HEK293 (cell line): ENCODE measurements around the gene RASL10B.

Experiments used
- BCL11A ChIP-seq: fragments of 450-650 bp; formaldehyde crosslinking; IDR thresholded peaks from 2 replicates; pipeline ENCODE4 v1.5.1; 2016; ENCODE audit warnings: low read depth, missing biosample characterization, missing genetic modification characterization
- BCL11B ChIP-seq: fragments of 450-650 bp; formaldehyde crosslinking; IDR thresholded peaks from 2 replicates; pipeline ENCODE4 v1.5.1; 2016; ENCODE audit warnings: low read depth, missing biosample characterization, missing genetic modification characterization
- CTCF ChIP-seq: fragments of 450-650 bp; formaldehyde crosslinking; IDR thresholded peaks from 2 replicates; pipeline ENCODE4 v1.5.1; 2016; ENCODE audit warnings: missing biosample characterization, missing genetic modification characterization
- EGR2 ChIP-seq: fragments of 450-650 bp; formaldehyde crosslinking; IDR thresholded peaks from 2 replicates; pipeline ENCODE4 v1.5.1; 2016; ENCODE audit warnings: low read depth, missing biosample characterization, missing genetic modification characterization
- HOXA7 ChIP-seq: sonication (generic); formaldehyde crosslinking; IDR thresholded peaks from 2 replicates; pipeline ENCODE4 v1.8.1; 2022; ENCODE audit warnings: missing genetic modification reagents, borderline replicate concordance
- KLF8 ChIP-seq: fragments of 450-650 bp; formaldehyde crosslinking; IDR thresholded peaks from 2 replicates; pipeline ENCODE4 v1.5.1; 2016; ENCODE audit warnings: missing biosample characterization, missing genetic modification characterization
- KLF9 ChIP-seq: fragments of 450-650 bp; formaldehyde crosslinking; IDR thresholded peaks from 2 replicates; pipeline ENCODE4 v1.5.1; 2016; ENCODE audit warnings: missing biosample characterization, missing genetic modification characterization, low read depth
- SP2 ChIP-seq: fragments of 450-650 bp; formaldehyde crosslinking; IDR thresholded peaks from 2 replicates; pipeline ENCODE4 v1.5.1; 2016; ENCODE audit warnings: missing biosample characterization, missing genetic modification characterization
- TCF7L2 ChIP-seq: IDR thresholded peaks from 2 replicates; pipeline ENCODE4 v1.6.1; 2011; ENCODE audit warnings: low read depth, mild to moderate bottlenecking, inconsistent platforms, low read length, moderate library complexity, borderline replicate concordance
- ZBTB8A ChIP-seq: fragments of 450-650 bp; formaldehyde crosslinking; IDR thresholded peaks from 2 replicates; pipeline ENCODE4 v1.5.1; 2016; ENCODE audit warnings: missing biosample characterization, missing genetic modification characterization
- ZFP69B ChIP-seq: fragments of 450-650 bp; formaldehyde crosslinking; IDR thresholded peaks from 2 replicates; pipeline ENCODE4 v1.5.1; 2016; ENCODE audit warnings: missing biosample characterization, missing genetic modification characterization
- ZNF133 ChIP-seq: fragments of 450-650 bp; formaldehyde crosslinking; IDR thresholded peaks from 2 replicates; pipeline ENCODE4 v1.5.1; 2016; ENCODE audit warnings: missing biosample characterization, missing genetic modification characterization
- ZNF202 ChIP-seq: fragments of 450-650 bp; formaldehyde crosslinking; IDR thresholded peaks from 2 replicates; pipeline ENCODE4 v1.5.1; 2016; ENCODE audit warnings: missing biosample characterization, missing genetic modification characterization, borderline replicate concordance
- ZNF223 ChIP-seq: fragments of 450-650 bp; formaldehyde crosslinking; IDR thresholded peaks from 2 replicates; pipeline ENCODE4 v1.5.1; 2016; ENCODE audit warnings: missing biosample characterization, missing genetic modification characterization
- ZNF248 ChIP-seq: fragments of 450-650 bp; formaldehyde crosslinking; IDR thresholded peaks from 2 replicates; pipeline ENCODE4 v1.5.1; 2017; ENCODE audit warnings: missing biosample characterization, missing genetic modification characterization
- ZNF394 ChIP-seq: fragments of 450-650 bp; formaldehyde crosslinking; IDR thresholded peaks from 2 replicates; pipeline ENCODE4 v1.5.1; 2016; ENCODE audit warnings: missing biosample characterization, missing genetic modification characterization, mild to moderate bottlenecking, moderate library complexity, borderline replicate concordance
- ZNF404 ChIP-seq: fragments of 450-650 bp; formaldehyde crosslinking; IDR thresholded peaks from 2 replicates; pipeline ENCODE4 v1.5.1; 2017; ENCODE audit warnings: missing biosample characterization, missing genetic modification characterization
- ZNF585B ChIP-seq: fragments of 450-650 bp; formaldehyde crosslinking; IDR thresholded peaks from 2 replicates; pipeline ENCODE4 v1.5.1; 2016; ENCODE audit warnings: missing biosample characterization, missing genetic modification characterization
- ZNF621 ChIP-seq: fragments of 450-650 bp; formaldehyde crosslinking; IDR thresholded peaks from 2 replicates; pipeline ENCODE4 v1.5.1; 2017; ENCODE audit warnings: missing biosample characterization, missing genetic modification characterization
- ZNF624 ChIP-seq: fragments of 450-650 bp; formaldehyde crosslinking; IDR thresholded peaks from 2 replicates; pipeline ENCODE4 v1.5.1; 2017; ENCODE audit warnings: missing biosample characterization, missing genetic modification characterization
- ZNF658 ChIP-seq: fragments of 450-650 bp; formaldehyde crosslinking; IDR thresholded peaks from 2 replicates; pipeline ENCODE4; 2016; ENCODE audit warnings: missing biosample characterization, missing genetic modification characterization
- ZNF660 ChIP-seq: fragments of 450-650 bp; IDR thresholded peaks from 2 replicates; pipeline ENCODE4 v1.5.1; 2018; ENCODE audit warnings: missing biosample characterization, mild to moderate bottlenecking, missing genetic modification characterization
- ZNF670 ChIP-seq: fragments of 450-650 bp; formaldehyde crosslinking; IDR thresholded peaks from 2 replicates; pipeline ENCODE4 v1.5.1; 2016; ENCODE audit warnings: missing biosample characterization, missing genetic modification characterization, low read depth
- ZNF677 ChIP-seq: fragments of 450-650 bp; IDR thresholded peaks from 2 replicates; pipeline ENCODE4 v1.5.0; 2018; ENCODE audit warnings: missing biosample characterization, mild to moderate bottlenecking, missing genetic modification characterization, moderate library complexity
- ZNF704 ChIP-seq: fragments of 450-650 bp; formaldehyde crosslinking; IDR thresholded peaks from 2 replicates; pipeline ENCODE4 v1.5.1; 2016; ENCODE audit warnings: missing biosample characterization, missing genetic modification characterization
- ZNF837 ChIP-seq: fragments of 450-650 bp; formaldehyde crosslinking; IDR thresholded peaks from 2 replicates; pipeline ENCODE4 v1.5.1; 2016; ENCODE audit warnings: missing biosample characterization, missing genetic modification characterization
- TF ChIP-seq, protein P1 (sequence below): fragments of 450-650 bp; formaldehyde crosslinking; IDR thresholded peaks from 2 replicates; pipeline ENCODE4 v1.5.1; 2016; ENCODE audit warnings: missing biosample characterization, missing genetic modification characterization
- TF ChIP-seq, protein P2 (sequence below): fragments of 450-650 bp; formaldehyde crosslinking; IDR thresholded peaks from 2 replicates; pipeline ENCODE4 v1.5.1; 2016; ENCODE audit warnings: missing biosample characterization, missing genetic modification characterization, low read depth
- TF ChIP-seq, protein P3 (sequence below): fragments of 450-650 bp; formaldehyde crosslinking; IDR thresholded peaks from 2 replicates; pipeline ENCODE4 v1.5.1; 2017; ENCODE audit warnings: missing biosample characterization, mild to moderate bottlenecking, missing genetic modification characterization, moderate library complexity

The RASL10B gene

DNA sequence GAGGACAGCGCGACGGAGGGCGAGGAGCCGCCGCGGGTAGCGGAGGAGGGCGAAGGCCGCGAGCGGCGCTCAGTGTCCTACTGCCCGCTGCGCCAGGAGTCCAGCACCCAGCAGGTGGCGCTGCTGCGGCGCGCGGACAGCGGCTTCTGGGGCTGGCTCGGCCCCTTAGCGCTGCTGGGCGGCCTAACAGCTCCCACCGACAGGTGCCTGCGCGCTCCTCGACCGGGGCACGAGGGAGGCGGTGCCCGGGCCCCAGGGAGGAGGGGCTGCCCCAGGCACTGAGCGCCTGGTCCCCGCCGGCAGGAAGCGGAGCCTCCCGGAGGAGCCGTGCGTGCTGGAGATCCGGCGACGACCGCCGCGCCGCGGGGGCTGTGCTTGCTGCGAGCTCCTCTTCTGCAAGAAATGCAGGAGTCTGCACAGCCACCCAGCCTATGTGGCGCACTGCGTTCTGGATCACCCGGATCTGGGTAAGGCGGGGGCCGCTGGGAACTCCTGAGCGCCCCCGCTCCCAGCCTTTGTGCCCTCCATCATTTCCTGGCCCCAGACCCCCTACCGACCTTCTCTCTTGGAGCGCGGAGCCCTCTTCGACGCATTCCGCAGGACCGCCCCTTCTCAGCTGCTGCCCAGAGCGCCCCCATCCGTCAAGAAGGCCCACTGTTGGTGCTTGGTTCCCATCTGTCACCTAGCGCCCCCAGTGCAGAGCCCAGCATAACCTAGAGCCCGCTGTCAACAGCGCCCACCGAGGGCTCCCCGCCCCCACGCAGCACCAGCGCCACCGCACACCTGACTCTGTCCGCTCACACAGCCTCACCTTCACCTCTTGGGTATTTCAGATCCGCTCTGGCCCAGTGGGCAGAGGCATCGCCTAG is 32.9 kb downstream of the RASL10B start (continued):
- TF ChIP-seq, protein P1, sequence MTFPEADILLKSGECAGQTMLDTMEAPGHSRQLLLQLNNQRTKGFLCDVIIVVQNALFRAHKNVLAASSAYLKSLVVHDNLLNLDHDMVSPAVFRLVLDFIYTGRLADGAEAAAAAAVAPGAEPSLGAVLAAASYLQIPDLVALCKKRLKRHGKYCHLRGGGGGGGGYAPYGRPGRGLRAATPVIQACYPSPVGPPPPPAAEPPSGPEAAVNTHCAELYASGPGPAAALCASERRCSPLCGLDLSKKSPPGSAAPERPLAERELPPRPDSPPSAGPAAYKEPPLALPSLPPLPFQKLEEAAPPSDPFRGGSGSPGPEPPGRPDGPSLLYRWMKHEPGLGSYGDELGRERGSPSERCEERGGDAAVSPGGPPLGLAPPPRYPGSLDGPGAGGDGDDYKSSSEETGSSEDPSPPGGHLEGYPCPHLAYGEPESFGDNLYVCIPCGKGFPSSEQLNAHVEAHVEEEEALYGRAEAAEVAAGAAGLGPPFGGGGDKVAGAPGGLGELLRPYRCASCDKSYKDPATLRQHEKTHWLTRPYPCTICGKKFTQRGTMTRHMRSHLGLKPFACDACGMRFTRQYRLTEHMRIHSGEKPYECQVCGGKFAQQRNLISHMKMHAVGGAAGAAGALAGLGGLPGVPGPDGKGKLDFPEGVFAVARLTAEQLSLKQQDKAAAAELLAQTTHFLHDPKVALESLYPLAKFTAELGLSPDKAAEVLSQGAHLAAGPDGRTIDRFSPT (tag by site-specific recombination), result peak; percentile 61
- no peak for TF ChIP-seq ZNF704 (tag by site-specific recombination)
- no peak for TF ChIP-seq HOXA7 (CRISPR knock-in tag)
- TF ChIP-seq ZNF394 (tag by site-specific recombination), result peak; percentile 88; the same call in 1 of the 2 replicates
- no peak for TF ChIP-seq ZNF658 (tag by site-specific recombination)
- TF ChIP-seq ZNF837 (tag by site-specific recombination), result no peak
- peak; percentile 77 for TF ChIP-seq SP2
- TF ChIP-seq EGR2, result peak; percentile 64; the same call in 1 of the 2 replicates
- no peak for TF ChIP-seq ZNF223 (tag by site-specific recombination)
- TF ChIP-seq ZFP69B, result peak; percentile 79
- TF ChIP-seq ZNF660 (tag by site-specific recombination), result peak; percentile 92
- TF ChIP-seq, protein P2, sequence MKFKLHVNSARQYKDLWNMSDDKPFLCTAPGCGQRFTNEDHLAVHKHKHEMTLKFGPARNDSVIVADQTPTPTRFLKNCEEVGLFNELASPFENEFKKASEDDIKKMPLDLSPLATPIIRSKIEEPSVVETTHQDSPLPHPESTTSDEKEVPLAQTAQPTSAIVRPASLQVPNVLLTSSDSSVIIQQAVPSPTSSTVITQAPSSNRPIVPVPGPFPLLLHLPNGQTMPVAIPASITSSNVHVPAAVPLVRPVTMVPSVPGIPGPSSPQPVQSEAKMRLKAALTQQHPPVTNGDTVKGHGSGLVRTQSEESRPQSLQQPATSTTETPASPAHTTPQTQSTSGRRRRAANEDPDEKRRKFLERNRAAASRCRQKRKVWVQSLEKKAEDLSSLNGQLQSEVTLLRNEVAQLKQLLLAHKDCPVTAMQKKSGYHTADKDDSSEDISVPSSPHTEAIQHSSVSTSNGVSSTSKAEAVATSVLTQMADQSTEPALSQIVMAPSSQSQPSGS, result no peak
- TF ChIP-seq, protein P3, sequence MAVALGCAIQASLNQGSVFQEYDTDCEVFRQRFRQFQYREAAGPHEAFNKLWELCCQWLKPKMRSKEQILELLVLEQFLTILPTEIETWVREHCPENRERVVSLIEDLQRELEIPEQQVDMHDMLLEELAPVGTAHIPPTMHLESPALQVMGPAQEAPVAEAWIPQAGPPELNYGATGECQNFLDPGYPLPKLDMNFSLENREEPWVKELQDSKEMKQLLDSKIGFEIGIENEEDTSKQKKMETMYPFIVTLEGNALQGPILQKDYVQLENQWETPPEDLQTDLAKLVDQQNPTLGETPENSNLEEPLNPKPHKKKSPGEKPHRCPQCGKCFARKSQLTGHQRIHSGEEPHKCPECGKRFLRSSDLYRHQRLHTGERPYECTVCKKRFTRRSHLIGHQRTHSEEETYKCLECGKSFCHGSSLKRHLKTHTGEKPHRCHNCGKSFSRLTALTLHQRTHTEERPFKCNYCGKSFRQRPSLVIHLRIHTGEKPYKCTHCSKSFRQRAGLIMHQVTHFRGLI (tag by site-specific recombination), result no peak; the same call in 1 of the 2 replicates
- TF ChIP-seq ZNF621, result no peak
- TF ChIP-seq ZNF202 (tag by site-specific recombination), result no peak
- peak; percentile 70; the same call in 1 of the 2 replicates for TF ChIP-seq BCL11A (tag by site-specific recombination)
- TF ChIP-seq ZNF677 (tag by site-specific recombination), result no peak
- no peak for TF ChIP-seq ZNF248
- TF ChIP-seq ZNF624 (tag by site-specific recombination), result no peak
- peak; percentile 82 for TF ChIP-seq BCL11B
- no peak for TF ChIP-seq ZNF404
- no peak; the same call in 1 of the 2 replicates for TF ChIP-seq KLF9 (tag by site-specific recombination)
- no peak for TF ChIP-seq ZNF670 (tag by site-specific recombination)
- TF ChIP-seq ZNF133 (tag by site-specific recombination), result no peak
- peak; percentile 72; the same call in 1 of the 2 replicates for TF ChIP-seq KLF8 (tag by site-specific recombination)
- peak; percentile 97 for TF ChIP-seq CTCF (tag by site-specific recombination)
- TF ChIP-seq ZNF585B, result no peak
- TF ChIP-seq TCF7L2, result no peak
- TF ChIP-seq ZBTB8A (tag by site-specific recombination), result peak; percentile 92
